NCI-H128 (cell line): Measurements from ENCODE around the gene WDR64.

Experiments
- DNase-seq: peaks from one replicate; lab custom pipeline; 2025; ENCODE audit not compliant: unreplicated experiment; lab: John Stamatoyannopoulos, UW

WDR64 gene

GRCh38 chr1:241652012-241652411, at the start of gene WDR64:
Gene WDR64, plus strand, starts transcription at chr1:241652281. Its CDS starts 204 bp downstream, at chr1:241652485.
- DNase-seq: no peak

GRCh38 chr1:241603731-241604245, 48.3 kb upstream of the WDR64 start:
- no peak for DNase-seq

- no peak for DNase-seq
Observed at GRCh38 chr1:241605146-241605805, 46.8 kb upstream of the WDR64 start.

DNA sequence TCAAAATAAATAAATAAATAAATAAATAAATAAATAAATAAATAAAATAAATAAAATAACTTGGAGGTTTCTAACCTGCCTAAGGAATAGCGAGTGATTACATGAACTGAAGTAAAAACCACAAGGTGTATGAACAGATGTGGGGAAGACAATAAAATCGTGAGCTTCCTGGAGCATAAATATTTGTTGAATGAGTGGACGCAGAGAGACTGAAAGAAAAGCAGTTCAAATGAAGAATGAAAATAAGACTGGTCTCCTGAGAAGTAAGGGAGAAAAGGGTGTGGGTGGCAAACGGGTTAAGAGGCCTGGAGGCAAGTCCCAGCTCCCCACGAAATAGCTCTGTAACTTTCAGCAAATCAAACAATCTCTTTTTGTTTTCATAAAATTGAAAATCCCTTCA, 45.5 kb upstream of the WDR64 start:
- DNase-seq: no peak

GRCh38 chr1:241607497-241607896, 44.6 kb upstream of the WDR64 start:
- DNase-seq: no peak

DNA sequence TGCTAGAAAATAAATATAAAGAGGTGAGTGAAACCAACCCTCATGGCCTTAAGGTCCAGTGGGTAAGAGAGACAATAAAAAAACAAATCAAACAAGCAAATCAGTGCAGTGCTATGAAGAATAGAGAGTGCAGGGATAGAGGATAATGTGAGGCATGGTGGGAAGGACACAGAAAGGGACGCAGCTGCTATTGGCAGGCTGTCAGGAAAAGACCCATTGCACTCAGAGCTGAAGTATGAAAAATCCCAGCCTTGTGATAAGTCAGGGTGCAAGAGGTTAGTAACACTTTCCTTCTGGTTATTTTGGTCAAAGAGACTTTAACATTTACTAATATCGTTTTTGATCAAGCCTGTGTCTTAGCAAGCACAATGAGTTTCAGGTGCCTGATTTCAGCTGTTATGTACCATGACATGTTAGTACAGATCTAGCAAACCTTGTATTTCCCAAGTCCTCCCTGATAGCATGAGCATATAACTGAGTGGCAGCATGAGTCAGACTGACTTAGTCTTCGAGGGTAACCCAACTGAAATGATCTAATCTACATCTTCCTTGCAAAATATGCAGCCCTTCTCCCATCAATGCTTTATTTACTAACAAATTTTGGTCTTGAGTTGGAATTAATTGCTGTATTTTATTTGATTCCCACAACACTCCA, 43.6 kb upstream of the WDR64 start:
- no peak for DNase-seq

DNA sequence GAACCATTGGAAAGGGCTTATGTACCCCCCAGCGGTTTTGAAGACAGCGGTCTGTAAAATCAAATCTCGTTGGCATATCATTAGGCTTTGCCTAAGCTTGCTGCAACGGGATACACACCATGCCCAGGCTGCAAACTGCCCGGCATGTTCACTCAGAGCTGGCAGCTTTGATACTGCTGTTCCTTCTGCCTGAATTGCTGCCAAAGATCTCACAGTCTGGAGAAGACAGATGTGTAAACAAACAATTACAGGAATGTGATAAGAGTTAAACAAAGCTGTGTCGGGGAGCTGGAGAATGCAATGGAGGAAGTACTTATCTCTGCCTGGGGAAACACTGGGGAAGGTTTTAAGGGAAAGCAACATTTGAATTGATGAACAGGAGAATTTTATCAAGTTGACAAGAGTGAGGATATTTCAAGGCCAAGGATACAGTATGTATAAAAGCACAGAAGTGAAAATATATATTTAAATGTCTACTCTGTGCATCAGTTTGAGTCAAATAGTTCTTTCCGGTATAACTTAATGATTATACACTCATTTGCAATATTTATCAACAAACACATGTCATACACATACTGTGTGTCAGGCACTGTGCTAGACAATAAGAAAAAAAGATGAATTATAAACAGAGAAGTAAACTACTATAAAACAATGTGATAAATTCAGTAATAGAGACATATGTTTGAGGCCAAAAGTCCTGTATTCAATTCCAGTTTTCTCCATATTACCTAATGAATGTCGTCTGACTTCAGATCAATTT, 41.8 kb upstream of the WDR64 start:
- DNase-seq: no peak

GRCh38 chr1:241611063-241611462, 41.0 kb upstream of the WDR64 start:
- DNase-seq: peak; percentile 65

GRCh38 chr1:241611736-241612135, 40.3 kb upstream of the WDR64 start:
- no peak for DNase-seq

DNA sequence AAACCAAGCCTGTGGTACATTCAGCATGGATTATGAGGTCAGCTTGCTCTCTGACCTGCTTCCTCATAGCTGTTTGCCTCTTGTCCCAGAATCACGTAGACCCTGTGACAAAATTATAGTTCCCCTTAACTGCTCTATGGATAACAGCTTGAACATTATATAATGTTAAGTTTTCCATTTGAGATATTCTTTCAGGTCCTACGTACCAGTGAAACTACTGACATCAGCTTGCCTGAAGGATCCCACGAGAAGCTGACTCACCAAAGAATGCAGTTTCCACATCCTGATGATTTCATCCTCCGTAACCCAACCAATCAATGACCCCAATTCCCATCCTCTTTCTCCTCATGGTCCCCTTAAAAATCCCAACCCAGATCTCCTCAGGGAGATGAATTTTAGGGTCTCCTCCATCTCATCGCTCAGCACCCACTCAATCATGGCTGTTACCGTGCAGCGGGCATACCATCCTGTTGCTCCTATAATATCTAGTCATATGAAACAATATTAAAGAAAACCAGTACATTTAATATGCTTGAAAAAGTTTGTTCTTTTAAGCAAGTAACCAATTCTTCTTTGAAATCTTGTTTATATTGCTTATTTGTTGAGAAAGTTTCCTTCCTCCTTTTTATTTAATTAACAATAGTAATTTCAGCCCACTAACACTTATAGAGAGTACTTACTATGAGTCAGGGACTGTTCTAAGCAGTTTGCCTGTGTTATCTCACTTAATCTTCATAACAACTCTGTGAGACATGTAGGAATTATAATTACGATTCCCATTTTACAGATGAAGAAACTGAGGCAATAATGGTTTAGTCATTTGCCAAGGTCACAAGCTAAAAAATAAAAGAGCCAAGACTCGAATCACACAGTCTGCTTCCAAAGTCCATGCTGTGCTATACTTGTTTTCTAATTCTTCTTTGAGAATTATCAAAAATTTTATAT, 39.3 kb upstream of the WDR64 start:
- no peak for DNase-seq

DNA sequence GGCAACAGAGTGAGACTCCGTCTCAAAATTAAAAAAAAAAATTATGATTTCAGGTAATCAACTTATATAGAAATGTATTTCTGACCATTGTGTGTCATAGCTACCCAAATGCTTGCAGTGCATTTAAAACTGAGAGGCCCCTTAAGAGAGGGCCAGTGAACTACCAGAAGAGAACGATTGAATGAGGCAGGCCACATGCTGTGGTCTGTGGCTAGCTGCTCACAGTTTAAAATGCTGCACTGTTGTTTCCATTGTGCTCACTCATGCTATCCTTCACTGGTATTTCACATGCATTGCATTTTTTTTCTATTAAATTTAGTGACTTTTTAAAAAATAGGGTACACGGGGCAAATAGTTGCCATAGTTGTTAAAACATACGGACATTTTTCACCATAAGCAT, 37.9 kb upstream of the WDR64 start:
- no peak for DNase-seq

- DNase-seq: no peak
Observed at GRCh38 chr1:241614572-241614971, 37.5 kb upstream of the WDR64 start.

DNA sequence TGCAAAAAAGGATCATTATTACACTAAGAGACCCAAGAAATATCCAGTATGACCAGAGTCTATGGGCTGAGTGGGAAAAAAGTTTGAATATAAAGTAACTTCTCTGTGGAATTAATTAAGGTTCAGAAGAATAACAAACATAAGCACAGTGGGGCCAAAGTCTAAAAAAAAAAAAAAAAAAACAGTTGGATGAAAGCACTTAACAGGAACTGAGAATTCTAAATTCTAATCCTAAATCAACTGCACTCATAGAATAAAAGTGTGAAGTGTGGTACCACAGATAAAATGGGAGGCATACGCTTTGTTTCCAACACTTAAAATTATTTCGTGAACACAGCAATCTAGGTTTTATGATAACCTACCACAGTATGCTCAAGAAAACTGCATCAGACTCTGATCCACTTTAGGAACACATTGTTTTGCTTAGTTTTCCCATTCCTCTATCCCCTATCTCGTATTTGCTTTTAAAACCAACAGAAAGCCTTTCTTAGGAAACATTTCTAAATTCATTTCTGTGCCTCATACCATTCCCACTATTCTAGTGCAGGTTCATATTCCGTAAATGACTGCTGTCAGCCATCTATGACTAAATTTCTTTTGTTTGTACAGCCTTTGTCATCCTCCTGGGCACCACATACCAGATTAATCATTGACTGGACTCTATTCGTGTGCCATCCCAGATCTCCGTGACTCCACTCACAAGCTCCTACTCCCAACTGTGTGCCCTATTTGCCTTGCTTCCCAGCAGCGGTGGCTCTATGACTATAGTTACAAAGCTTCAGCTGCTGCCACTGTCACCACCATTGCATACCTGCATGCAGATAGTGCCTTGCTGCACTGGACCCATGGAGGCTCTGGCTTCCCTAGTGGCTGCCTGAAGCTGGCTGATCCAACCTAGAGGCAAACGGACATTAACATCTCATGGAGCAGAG, 36.8 kb upstream of the WDR64 start:
- no peak for DNase-seq

DNA sequence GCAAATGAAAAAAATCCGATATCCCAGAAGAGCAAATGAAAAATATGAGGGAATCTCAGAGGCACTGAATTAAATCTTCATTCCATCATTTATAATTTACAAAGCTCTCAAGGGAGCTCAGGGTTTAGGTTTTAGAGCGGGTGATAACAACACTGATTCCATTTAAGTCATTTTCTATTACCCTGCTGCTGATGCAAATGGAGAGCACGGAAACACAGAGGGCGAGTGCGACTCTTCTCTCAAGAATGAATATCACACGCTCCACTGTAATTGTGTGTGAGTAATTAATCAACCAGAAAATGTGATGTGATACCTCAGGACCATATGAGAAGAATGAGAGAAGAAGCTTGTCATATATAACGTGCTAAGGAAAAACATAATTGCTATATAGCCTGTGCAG, 34.7 kb upstream of the WDR64 start:
- DNase-seq: no peak

GRCh38 chr1:241622669-241623068, 29.4 kb upstream of the WDR64 start:
- no peak for DNase-seq

DNA sequence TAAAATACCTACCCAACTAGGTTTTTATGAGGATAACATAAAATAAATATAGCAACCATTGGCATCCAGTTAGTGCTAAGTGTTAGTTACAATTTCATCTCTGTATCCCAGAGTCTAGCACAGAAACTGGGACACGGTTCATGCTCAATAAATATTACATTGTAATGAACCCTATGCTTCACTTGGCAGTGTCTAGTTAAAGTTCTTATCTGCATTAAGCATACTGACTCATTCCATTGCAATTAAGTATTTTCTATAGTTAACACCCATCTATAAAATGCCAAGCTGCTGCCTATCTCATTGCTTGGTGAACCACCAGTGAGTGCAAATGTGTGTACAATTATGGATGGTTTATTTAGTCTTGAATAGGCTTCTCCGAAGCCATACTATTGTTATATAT, 27.1 kb upstream of the WDR64 start:
- DNase-seq: no peak

DNA sequence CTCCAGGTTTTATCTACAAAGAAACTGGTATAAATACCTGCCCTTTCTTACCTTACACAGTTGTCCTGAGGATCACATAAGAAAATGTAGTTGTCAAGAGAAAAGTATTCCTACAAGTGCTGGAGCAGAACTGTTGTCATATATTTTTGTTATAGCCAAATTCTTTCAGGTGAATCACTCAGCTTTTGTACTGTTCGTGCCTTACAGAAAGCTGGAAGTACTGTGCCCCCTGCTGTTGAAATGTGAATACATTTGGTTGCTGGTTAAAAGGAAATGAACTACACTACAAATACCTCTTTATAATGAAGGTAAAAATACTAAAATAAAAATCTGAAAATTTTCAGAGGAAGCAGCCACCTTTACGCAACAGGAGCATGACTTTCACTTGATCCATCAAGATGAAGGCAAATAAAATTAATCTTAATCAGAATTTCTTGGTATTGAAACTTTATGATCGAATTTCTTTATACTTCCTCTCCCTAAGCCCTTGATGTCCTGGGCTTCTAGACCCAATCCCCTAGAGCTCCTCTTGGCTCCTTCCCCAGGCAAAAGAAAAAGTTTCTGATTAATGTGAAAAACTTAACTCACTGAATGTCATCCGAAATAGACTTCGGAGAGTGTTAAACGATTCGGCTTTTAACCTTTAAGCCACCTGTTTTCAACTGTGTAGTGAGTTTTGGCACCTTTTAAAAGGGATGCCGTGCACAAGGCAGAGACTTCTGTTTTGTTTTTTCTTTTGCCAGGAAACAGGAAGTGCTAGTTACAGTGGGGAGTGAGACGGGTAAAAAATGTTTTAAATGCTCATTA, 24.4 kb upstream of the WDR64 start:
- no peak for DNase-seq

- DNase-seq: no peak
Observed at GRCh38 chr1:241630005-241630404, 22.1 kb upstream of the WDR64 start.

GRCh38 chr1:241630476-241630875, 21.6 kb upstream of the WDR64 start:
- no peak for DNase-seq
